ENCODE measurements around the gene MRAS. TPM values are rescaled to one million over a fixed set of nuclear protein-coding genes. Genes with fewer than 3 reads are reported as not detected.

MRAS gene
- total RNA-seq, 4 donors from 2014 or later, result 107 to 289 (median 171) TPM

DNA sequence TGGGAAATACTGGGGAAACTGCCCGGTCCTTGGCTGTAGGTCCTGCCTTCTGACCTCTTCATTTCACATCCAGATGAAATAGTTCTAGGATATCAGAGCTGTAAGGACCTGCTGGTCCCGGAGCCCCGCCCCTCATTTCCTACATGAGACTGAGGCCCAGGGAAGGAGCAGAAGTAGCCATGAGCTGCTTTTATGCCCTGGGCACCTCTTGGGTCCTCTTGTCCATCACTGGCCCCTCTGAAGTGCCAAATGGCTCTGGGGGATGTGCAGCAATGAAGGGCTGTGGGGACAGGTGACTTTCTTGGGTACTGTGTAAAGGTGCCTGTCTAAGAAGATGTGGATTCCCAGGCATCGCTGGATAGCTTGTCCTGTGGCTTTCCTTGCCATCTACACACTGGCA is 45.8 kb downstream of the MRAS start:
- WGBS, 2 donors, result 88 to 89% methylated on average over 4 of the region's 4 CpGs
- TF ChIP-seq POLR2A (IDR thresholded peaks at IDR 0.05), result no peak
- TF ChIP-seq, protein P1, sequence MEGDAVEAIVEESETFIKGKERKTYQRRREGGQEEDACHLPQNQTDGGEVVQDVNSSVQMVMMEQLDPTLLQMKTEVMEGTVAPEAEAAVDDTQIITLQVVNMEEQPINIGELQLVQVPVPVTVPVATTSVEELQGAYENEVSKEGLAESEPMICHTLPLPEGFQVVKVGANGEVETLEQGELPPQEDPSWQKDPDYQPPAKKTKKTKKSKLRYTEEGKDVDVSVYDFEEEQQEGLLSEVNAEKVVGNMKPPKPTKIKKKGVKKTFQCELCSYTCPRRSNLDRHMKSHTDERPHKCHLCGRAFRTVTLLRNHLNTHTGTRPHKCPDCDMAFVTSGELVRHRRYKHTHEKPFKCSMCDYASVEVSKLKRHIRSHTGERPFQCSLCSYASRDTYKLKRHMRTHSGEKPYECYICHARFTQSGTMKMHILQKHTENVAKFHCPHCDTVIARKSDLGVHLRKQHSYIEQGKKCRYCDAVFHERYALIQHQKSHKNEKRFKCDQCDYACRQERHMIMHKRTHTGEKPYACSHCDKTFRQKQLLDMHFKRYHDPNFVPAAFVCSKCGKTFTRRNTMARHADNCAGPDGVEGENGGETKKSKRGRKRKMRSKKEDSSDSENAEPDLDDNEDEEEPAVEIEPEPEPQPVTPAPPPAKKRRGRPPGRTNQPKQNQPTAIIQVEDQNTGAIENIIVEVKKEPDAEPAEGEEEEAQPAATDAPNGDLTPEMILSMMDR (IDR thresholded peaks at IDR 0.05), result no peak
- no peak for TF ChIP-seq EP300 (IDR thresholded peaks at IDR 0.05)

DNA sequence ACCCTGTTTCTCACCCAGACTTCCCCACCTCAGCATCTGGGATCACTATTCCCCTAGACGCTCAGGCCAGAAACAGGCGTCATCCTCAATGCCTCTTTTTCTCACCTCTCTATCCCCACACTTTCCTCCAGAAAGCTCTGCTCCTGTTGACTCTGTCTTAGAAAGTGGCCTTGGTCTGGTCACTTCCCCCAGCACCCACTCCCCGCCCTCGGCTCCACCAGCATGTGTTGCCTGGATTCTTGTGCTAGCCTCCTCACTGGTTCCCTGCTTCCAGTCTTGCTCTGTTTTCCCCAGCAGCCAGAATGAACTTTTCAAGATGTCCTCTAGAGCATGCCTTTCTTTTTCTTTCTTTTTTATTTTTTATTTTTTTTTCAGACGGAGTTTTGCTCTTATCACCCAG is 46.3 kb downstream of the MRAS start:
- no peak for DNase-seq (ENCODE audit: low spot score in 2 of 2)
- peaks cover 0 to 24% (median 0%) of the 10 kb centered on the region in 3 donors for H3K36me3 ChIP-seq
- TF ChIP-seq, protein P1 (IDR thresholded peaks at IDR 0.05), result no peak
- no peak for TF ChIP-seq EP300 (IDR thresholded peaks at IDR 0.05)
- no peak for TF ChIP-seq POLR2A (IDR thresholded peaks at IDR 0.05)
- H3K27ac ChIP-seq, result peak overlapping the region in 1 of 4 donors; percentile 52
- no peak overlapping the region for H3K4me3 ChIP-seq
- 85 to 94% methylated on average over 5 of the region's 5 CpGs for WGBS, 2 donors
- peaks cover 0 to 77% (median 10%) of the 10 kb centered on the region in 4 donors for H3K4me1 ChIP-seq
- no peaks in the 10 kb centered on the region for H3K9me3 ChIP-seq
- no peaks in the 10 kb centered on the region for H3K27me3 ChIP-seq

More for the DNA sequence above, 45.8 kb downstream of the MRAS start:
- Histone ChIP-seq H3K27me3 (no peaks in the 10 kb centered on the region), H3K4me3 (no peak overlapping the region), H3K27ac (peak overlapping the region in 1 of 4 donors; percentile 52), H3K4me1 (peaks cover 0 to 83% (median 15%) of the 10 kb centered on the region in 4 donors), H3K36me3 (peaks cover 0 to 19% (median 0%) of the 10 kb centered on the region in 3 donors), H3K9me3 (no peaks in the 10 kb centered on the region)
- no peak for DNase-seq (ENCODE audit: low spot score in 2 of 2)

DNA sequence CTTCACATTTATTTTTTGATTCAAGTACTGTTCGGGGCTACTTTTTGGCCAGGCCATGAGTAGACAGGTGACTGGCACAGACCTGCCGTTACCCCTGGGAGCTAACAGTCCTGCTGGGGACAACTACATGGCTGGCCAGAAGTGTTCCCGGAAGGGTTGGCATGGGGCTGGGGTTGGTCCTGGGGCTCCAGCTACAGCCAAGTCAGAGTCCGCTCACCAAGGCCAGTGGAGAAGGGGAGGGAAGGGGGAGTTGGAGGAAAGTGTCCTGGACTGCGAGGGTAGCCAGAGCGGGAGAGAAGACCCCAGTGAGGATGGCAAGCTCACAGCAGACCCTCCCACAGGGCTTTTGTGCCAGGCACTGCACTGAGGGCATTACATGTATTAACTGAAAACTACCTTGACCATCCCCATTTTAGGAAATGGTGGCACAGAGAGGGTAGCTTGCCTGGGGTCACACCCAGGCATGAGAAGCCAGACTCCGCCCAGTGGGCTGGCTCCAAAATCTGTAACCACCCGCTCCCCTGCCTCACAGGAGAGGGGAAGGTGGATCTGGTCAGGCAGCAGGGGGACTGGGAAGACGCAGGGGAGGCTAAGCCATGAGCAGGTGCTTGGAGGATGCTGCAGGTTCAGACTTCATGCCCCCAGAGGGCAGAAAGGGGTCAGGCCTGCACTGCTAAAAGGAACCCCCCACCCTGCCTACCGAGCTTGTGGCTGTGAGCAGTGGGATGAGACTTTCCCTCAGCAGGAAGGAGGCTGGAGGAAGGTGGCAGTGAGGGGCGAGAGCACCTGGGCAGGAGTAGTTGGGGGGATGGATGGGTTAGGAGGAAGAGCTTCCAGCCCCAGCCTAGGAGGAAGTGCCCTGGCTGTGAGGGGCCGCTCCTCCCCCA is 47.7 kb downstream of the MRAS start:
- peaks cover 0 to 63% (median 4%) of the 10 kb centered on the region in 4 donors for H3K4me1 ChIP-seq
- H3K27me3 ChIP-seq, result no peaks in the 10 kb centered on the region
- TF ChIP-seq, protein P1 (IDR thresholded peaks at IDR 0.05), result no peak
- TF ChIP-seq POLR2A (IDR thresholded peaks at IDR 0.05), result no peak
- no peak for TF ChIP-seq EP300 (IDR thresholded peaks at IDR 0.05)
- peaks cover 0 to 37% (median 0%) of the 10 kb centered on the region in 3 donors for H3K36me3 ChIP-seq
- H3K27ac ChIP-seq, result peak overlapping the region in 3 of 4 donors; percentile 32 to 66 (median 33)
- H3K4me3 ChIP-seq, result no peak overlapping the region
- H3K9me3 ChIP-seq, result no peaks in the 10 kb centered on the region
- no peak for DNase-seq (ENCODE audit: low spot score in 2 of 2)
- 92 to 94% methylated on average over 12 of the region's 12 CpGs for WGBS, 2 donors

DNA sequence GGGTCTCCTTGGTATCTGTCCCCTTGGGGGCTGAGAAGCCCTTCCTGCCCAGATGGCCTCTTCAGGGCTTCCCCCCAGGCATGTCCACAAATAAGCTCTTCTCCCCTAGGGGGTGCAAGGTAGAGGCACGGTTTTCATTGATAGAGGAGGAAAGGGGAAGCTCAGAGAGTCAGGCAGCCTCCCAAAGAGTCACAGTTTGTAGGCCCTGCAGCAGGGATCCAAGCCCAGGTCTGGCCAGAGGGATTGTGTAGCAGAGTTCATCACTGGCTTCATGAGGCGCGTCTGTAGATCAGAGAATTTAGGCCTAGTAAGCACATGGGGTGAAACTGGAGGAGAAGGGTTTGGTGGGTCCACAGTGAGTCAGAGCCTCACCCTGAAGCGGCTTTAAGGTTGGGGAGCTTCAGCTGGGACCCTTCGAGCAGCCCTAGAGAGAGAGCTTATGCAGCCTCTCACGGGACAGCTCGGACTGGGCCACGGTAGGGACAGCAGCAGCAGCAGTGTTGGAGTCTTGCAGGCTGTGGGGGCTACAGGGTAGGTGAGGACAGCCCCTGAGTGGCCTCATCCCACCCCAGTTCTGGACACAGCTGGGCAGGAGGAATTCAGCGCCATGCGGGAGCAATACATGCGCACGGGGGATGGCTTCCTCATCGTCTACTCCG is 48.5 kb downstream of the MRAS start:
- no peaks in the 10 kb centered on the region for H3K27me3 ChIP-seq
- no peak for DNase-seq (ENCODE audit: low spot score in 2 of 2)
- WGBS, 2 donors, result 83 to 87% methylated on average over 14 of the region's 14 CpGs
- H3K4me1 ChIP-seq, result peaks cover 0 to 57% (median 4%) of the 10 kb centered on the region in 4 donors
- H3K4me3 ChIP-seq, result no peak overlapping the region
- H3K9me3 ChIP-seq, result no peaks in the 10 kb centered on the region
- peaks cover 0 to 44% (median 0%) of the 10 kb centered on the region in 3 donors for H3K36me3 ChIP-seq
- TF ChIP-seq POLR2A (IDR thresholded peaks at IDR 0.05) (no peak), EP300 (IDR thresholded peaks at IDR 0.05) (no peak)
- TF ChIP-seq, protein P1 (IDR thresholded peaks at IDR 0.05), result no peak
- peak overlapping the region in 3 of 4 donors; percentile 32 to 66 (median 33) for H3K27ac ChIP-seq
